ENCODE results near the gene HMG20A.

The HMG20A gene

DNA sequence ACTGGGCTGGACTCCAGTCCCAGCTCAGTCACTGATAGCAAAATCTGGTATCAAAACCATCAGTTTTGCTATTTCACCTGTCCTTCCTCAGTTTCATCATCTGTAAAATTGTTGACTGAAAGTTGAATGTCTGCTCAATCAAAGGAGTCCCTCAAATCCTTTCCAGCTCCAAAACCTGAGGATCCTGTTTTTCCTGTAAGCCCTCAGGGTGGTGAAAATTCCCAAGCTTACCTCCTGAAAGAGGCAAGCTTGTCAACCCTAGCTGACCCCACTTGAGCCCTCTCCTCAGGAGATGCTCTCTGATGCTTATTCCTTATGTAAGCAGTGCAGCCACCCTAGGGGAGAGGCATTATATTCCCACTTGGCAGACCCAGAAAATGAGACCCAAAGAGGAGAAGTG, 82.6 kb downstream of the HMG20A start:
- Histone ChIP-seq H3K9ac (ENCODE audit: low read depth, low read length) (no peak overlapping the region), H3K27ac (ENCODE audit: low read depth, low read length) (peak overlapping the region; percentile 14), H3K36me3 (ENCODE audit: control insufficient read depth, insufficient read depth, low read length) (no peaks in the 10 kb centered on the region), H3K4me3 (ENCODE audit: low read depth, low read length) (no peak overlapping the region), H3K4me1 (ENCODE audit: control insufficient read depth, insufficient read depth, low read length) (peaks cover 29% of the 10 kb centered on the region), H3K27me3 (ENCODE audit: control insufficient read depth, insufficient read depth, low read length) (no peaks in the 10 kb centered on the region), H3K9me3 (ENCODE audit: control insufficient read depth, insufficient read depth, low read length) (no peaks in the 10 kb centered on the region)

DNA sequence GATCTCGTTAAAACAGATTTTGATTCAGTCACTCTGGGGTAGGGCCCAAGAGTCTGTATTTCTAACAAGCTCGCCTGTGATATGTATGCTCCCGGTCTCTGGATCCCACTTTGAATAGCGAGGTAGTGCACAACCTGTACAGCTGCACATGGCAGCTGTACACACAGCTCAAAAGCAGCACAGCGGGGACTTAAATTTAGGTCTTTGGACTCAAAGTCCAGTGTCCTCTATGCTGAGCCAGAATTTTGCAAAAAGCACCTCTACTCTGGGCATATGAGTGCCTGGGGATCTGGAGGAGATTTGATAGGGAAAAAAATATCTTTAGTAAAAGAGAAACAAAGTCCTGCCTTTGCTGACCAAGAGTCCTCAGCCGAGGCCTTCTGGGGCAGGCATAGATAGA, 83.1 kb downstream of the HMG20A start:
- Histone ChIP-seq H3K36me3 (ENCODE audit: control insufficient read depth, insufficient read depth, low read length) (no peaks in the 10 kb centered on the region), H3K27me3 (ENCODE audit: control insufficient read depth, insufficient read depth, low read length) (no peaks in the 10 kb centered on the region), H3K4me3 (ENCODE audit: low read depth, low read length) (no peak overlapping the region), H3K9ac (ENCODE audit: low read depth, low read length) (no peak overlapping the region), H3K4me1 (ENCODE audit: control insufficient read depth, insufficient read depth, low read length) (peaks cover 29% of the 10 kb centered on the region), H3K9me3 (ENCODE audit: control insufficient read depth, insufficient read depth, low read length) (no peaks in the 10 kb centered on the region), H3K27ac (ENCODE audit: low read depth, low read length) (peak overlapping the region; percentile 14)

DNA sequence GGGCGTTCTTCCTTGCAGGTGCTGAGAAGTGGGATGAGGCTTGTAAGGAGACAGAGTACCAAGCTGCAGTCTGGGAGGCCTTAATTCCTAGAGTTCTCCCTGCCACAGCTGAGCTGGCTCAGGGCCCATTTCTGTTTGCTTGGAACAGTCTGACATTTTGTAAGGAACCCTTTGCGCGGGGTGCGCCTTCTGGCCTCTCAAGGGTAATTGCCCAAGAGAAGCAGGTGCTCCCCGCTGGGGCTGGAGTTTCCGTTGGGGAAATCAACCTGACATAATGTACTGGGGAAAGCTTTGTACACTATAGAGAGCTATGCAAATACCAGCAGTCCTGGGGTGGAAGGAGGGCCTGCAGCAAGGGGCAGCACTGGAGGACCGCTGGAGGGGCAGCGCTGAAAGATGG, 83.6 kb downstream of the HMG20A start:
- Histone ChIP-seq H3K9ac (ENCODE audit: low read depth, low read length) (no peak overlapping the region), H3K36me3 (ENCODE audit: control insufficient read depth, insufficient read depth, low read length) (no peaks in the 10 kb centered on the region), H3K4me3 (ENCODE audit: low read depth, low read length) (no peak overlapping the region), H3K27me3 (ENCODE audit: control insufficient read depth, insufficient read depth, low read length) (no peaks in the 10 kb centered on the region), H3K27ac (ENCODE audit: low read depth, low read length) (no peak overlapping the region), H3K4me1 (ENCODE audit: control insufficient read depth, insufficient read depth, low read length) (peaks cover 29% of the 10 kb centered on the region), H3K9me3 (ENCODE audit: control insufficient read depth, insufficient read depth, low read length) (no peaks in the 10 kb centered on the region)

DNA sequence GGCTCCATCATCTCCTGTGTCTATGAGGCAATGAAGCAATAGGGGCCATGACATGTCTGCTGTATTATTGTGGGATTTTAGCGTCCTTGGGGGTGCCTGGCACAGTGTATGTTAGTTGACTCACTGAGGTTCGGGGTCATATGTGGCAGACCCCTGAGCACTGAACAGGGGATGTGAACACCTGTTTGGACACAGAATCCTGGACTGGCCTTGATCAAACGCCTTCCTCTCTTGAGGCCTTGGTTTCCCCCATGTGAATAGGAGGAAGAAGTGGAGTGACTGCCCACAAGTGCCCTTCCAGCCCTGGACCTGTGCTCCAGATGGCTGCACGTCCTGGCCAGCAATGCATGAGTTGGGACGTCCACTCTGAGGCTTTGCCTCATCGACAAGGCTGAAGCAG, 84.2 kb downstream of the HMG20A start:
- Histone ChIP-seq H3K27ac (ENCODE audit: low read depth, low read length) (no peak overlapping the region), H3K9me3 (ENCODE audit: control insufficient read depth, insufficient read depth, low read length) (no peaks in the 10 kb centered on the region), H3K4me3 (ENCODE audit: low read depth, low read length) (no peak overlapping the region), H3K4me1 (ENCODE audit: control insufficient read depth, insufficient read depth, low read length) (peaks cover 30% of the 10 kb centered on the region), H3K9ac (ENCODE audit: low read depth, low read length) (no peak overlapping the region), H3K27me3 (ENCODE audit: control insufficient read depth, insufficient read depth, low read length) (no peaks in the 10 kb centered on the region), H3K36me3 (ENCODE audit: control insufficient read depth, insufficient read depth, low read length) (no peaks in the 10 kb centered on the region)

DNA sequence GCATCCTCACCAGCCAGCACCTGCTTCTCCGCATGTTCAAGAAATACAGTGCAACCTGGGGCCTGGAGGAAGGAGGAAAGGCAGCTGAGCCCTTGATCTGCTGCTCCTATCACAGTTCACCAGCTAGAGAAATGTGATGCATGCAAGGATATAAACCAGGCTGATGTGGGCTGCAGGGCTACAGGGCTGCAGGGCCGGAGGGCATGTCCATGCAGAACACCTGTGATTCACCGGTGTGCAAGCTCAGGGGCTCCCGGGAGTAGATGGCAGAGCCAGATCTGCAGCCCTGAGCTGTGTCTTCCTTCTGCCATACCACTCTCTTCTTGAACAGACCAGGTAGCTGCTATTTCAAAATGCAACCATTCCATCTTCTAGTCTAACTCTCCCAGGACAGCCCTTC, 84.9 kb downstream of the HMG20A start:
- Histone ChIP-seq H3K36me3 (ENCODE audit: control insufficient read depth, insufficient read depth, low read length) (no peaks in the 10 kb centered on the region), H3K9me3 (ENCODE audit: control insufficient read depth, insufficient read depth, low read length) (no peaks in the 10 kb centered on the region), H3K27me3 (ENCODE audit: control insufficient read depth, insufficient read depth, low read length) (no peaks in the 10 kb centered on the region), H3K9ac (ENCODE audit: low read depth, low read length) (no peak overlapping the region), H3K4me3 (ENCODE audit: low read depth, low read length) (no peak overlapping the region), H3K27ac (ENCODE audit: low read depth, low read length) (no peak overlapping the region), H3K4me1 (ENCODE audit: control insufficient read depth, insufficient read depth, low read length) (peaks cover 37% of the 10 kb centered on the region)

DNA sequence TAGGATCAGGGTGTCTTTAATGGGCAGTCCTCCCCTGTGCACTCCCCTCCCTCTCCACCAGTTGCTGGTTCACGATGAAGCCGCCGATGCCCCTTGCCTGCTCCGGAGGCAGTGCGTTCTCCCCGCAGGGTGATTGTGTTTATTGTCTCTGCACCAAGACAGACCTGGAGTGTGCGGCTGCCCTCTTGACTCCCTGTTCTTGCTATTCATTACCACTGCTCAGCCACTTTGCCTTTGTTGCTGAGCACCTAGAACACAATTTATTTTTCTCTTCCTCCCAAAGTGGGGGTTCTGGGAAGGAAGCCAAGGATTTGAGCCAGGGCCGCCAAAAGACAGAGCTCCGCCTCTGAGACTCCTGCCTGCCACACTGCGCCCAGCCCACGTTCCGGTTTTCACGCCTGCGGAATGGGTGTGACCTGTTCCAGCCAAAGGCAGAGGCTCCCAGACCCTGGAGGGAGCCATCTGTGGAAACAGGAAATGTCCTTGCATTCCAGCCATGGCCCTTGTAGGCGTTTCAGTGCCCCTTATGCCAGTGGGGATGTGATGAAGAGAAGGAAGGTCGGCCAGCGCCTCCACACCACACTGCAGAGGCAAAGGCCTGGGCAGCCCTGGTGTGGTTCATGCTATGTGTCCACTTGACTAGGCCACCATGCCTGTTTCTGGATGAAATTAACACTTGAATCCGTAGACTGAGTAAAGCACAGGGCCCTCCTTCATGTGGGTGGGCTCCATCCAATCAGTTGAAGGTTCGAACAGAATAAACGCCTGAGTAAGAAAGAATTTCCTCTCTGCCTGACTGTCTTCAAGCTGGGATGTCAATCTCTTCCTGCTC, 85.8 kb downstream of the HMG20A start:
- Histone ChIP-seq H3K4me3 (ENCODE audit: low read depth, low read length) (no peak overlapping the region), H3K4me1 (ENCODE audit: control insufficient read depth, insufficient read depth, low read length) (peaks cover 46% of the 10 kb centered on the region)

DNA sequence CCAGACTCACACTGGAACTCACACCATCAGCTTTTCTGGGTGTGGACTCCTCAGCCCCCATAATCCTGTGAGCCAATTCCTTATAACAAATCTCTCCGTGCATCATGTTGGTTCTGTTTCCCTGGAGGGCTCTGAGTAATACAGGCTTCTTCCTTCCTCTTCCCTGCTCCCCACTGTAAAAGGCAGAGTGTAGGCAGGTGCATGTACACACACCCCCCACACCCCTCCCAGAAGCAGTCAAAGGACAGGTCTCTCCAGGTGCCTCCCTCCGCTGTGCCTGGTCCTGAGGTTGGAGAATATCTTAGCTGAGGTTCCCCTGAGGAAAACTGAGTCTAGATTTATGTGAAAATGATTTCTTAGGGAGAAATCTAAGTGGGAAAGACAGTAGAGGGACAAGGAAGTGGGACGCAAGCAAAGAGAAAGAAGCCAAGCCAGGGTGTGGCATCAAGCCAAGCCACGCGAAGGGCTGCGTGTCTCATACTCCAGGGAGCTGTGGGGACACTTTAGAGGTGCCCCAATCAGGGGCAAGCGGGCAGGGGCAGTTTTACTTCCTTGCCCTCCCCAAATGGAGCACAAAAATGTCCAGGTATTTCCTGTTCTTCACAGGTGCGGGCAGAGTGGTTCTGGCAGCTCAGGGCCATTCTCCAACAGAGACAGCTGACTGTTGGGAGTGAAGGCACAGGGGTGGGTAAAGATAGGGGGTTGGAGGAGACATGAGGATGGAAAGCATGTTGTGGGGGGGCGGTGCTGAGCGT, 86.6 kb downstream of the HMG20A start:
- H3K9ac ChIP-seq (ENCODE audit: low read depth, low read length) = no peak overlapping the region

More for the DNA sequence above, 85.8 kb downstream of the HMG20A start:
- no peak overlapping the region for H3K27ac ChIP-seq (ENCODE audit: low read depth, low read length)
- H3K9ac ChIP-seq (ENCODE audit: low read depth, low read length) = no peak overlapping the region
- no peaks in the 10 kb centered on the region for H3K36me3 ChIP-seq (ENCODE audit: control insufficient read depth, insufficient read depth, low read length)
- H3K9me3 ChIP-seq (ENCODE audit: control insufficient read depth, insufficient read depth, low read length) = no peaks in the 10 kb centered on the region
- no peaks in the 10 kb centered on the region for H3K27me3 ChIP-seq (ENCODE audit: control insufficient read depth, insufficient read depth, low read length)

DNA sequence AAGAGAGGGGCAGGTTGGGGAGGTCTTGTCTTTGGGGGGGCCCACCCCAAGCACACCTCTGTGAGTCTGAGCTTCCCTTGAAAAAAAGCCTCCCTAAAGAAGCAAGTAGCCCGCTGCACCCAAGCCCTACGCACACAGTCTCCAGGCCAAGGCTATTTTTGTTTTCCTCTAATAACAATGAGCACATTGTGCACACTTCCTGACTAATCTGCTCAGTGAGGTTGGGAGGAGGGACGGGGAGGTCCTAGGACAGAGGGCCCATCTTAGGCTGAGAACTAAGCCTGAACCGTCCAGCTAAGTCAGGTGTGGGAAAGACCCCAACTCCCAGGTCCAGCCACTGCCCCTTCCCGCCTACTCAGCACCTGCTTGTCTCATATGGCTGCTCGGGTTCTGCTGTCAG, 87.2 kb downstream of the HMG20A start:
- H3K27ac ChIP-seq (ENCODE audit: low read depth, low read length) = no peak overlapping the region
- H3K9me3 ChIP-seq (ENCODE audit: control insufficient read depth, insufficient read depth, low read length) = no peaks in the 10 kb centered on the region
- peaks cover 45% of the 10 kb centered on the region for H3K4me1 ChIP-seq (ENCODE audit: control insufficient read depth, insufficient read depth, low read length)
- H3K4me3 ChIP-seq (ENCODE audit: low read depth, low read length) = no peak overlapping the region
- H3K9ac ChIP-seq (ENCODE audit: low read depth, low read length) = no peak overlapping the region
- H3K27me3 ChIP-seq (ENCODE audit: control insufficient read depth, insufficient read depth, low read length) = no peaks in the 10 kb centered on the region
- H3K36me3 ChIP-seq (ENCODE audit: control insufficient read depth, insufficient read depth, low read length) = no peaks in the 10 kb centered on the region

More for the DNA sequence above, 86.6 kb downstream of the HMG20A start:
- no peaks in the 10 kb centered on the region for H3K36me3 ChIP-seq (ENCODE audit: control insufficient read depth, insufficient read depth, low read length)
- no peak overlapping the region for H3K27ac ChIP-seq (ENCODE audit: low read depth, low read length)
- no peak overlapping the region for H3K4me3 ChIP-seq (ENCODE audit: low read depth, low read length)
- peaks cover 47% of the 10 kb centered on the region for H3K4me1 ChIP-seq (ENCODE audit: control insufficient read depth, insufficient read depth, low read length)
- no peaks in the 10 kb centered on the region for H3K9me3 ChIP-seq (ENCODE audit: control insufficient read depth, insufficient read depth, low read length)
- H3K27me3 ChIP-seq (ENCODE audit: control insufficient read depth, insufficient read depth, low read length) = no peaks in the 10 kb centered on the region

DNA sequence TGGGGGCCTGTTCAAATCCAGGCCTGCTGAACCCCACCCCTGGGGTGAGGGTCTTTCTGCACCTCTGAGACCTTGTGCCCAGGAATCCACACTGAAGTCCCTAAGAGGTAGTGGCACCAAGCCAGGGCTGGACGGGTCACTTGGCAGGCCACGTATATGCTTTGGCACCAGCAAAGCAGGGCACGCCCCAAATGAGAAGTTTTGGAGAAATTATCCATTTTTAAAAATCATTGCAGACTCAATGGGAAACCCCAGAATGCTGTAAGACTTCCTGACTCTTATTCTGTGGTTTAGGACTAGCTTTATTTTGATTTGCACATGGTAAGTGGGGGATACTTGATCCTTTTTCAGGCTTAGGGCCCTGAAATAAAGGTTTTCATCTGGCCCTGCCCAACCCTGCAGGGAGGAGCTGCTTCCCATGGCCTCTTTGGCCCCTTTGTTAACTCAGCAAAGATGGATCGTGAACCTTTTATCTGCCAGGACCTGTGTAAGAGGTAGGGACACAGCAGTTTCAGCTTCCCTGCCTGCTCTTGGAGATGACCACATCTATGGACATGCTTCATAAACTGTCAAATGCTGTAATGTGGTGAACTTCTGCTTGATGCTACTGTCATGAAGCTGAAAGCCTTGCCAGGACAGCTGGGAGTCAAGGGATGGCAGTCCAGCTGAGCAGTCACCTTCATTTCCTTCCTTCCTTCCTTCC, 88.0 kb downstream of the HMG20A start:
- H3K27me3 ChIP-seq (ENCODE audit: control insufficient read depth, insufficient read depth, low read length) = no peaks in the 10 kb centered on the region
- no peak overlapping the region for H3K4me3 ChIP-seq (ENCODE audit: low read depth, low read length)
- H3K36me3 ChIP-seq (ENCODE audit: control insufficient read depth, insufficient read depth, low read length) = no peaks in the 10 kb centered on the region
- H3K27ac ChIP-seq (ENCODE audit: low read depth, low read length) = no peak overlapping the region
- no peaks in the 10 kb centered on the region for H3K9me3 ChIP-seq (ENCODE audit: control insufficient read depth, insufficient read depth, low read length)
- no peak overlapping the region for H3K9ac ChIP-seq (ENCODE audit: low read depth, low read length)
- peaks cover 37% of the 10 kb centered on the region for H3K4me1 ChIP-seq (ENCODE audit: control insufficient read depth, insufficient read depth, low read length)

DNA sequence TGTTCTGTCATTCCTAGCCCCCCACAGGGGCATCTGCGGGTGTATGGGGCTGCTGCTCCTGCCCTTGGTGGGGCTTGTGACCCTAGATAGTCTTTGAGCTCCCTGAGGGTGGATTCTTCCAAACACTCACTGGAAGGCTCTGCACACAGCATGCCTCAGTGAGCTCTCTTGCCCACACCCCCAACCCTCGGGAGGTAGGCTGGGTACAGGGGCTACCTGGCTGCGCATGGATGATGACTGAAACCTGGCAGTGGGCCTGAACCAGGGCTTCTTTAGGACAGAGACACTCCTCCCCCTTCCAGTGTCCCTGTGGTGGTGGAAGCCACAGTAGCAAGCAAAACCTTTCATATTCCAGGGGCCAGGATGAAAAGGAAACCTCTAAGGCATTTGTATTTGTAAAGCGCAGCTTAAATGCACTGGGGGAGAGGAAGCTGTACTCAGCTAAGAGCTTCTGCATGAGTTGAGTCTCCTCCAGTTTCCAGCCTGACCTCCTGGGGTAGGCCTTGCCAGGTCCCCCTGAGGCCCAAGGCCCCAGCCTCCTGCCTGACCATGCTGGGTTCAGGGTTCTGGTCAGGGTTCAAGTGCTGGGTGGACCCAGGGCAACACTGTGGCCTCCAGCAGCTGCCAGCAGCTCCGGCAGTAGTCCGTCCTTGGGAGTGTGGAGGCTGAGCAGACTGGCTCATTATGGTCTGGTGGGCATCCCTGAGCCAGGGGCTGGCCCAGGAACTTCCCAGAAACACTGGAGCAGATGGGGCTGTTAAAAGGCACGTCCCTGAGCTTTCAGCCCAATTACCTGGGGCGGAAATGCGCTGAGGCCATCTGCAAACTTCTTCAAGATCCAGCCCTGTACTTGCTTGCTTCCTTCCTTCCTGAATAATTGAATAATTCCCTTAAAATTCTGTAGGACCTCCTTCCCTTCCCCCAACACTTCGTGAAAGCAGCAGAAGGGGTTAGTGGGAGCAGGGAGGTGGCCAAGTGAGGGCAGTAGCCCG, 89.7 kb downstream of the HMG20A start:
- Histone ChIP-seq H3K9ac (ENCODE audit: low read depth, low read length) (peak overlapping the region; percentile 5; the same call in 1 of the 2 replicates), H3K27ac (ENCODE audit: low read depth, low read length) (peak overlapping the region; percentile 92), H3K9me3 (ENCODE audit: control insufficient read depth, insufficient read depth, low read length) (no peaks in the 10 kb centered on the region), H3K36me3 (ENCODE audit: control insufficient read depth, insufficient read depth, low read length) (no peaks in the 10 kb centered on the region), H3K4me1 (ENCODE audit: control insufficient read depth, insufficient read depth, low read length) (peaks cover 42% of the 10 kb centered on the region), H3K27me3 (ENCODE audit: control insufficient read depth, insufficient read depth, low read length) (no peaks in the 10 kb centered on the region), H3K4me3 (ENCODE audit: low read depth, low read length) (peak overlapping the region; percentile 23; the same call in 1 of the 2 replicates)
